Vagina (tissue), 2 donors: ENCODE results near the gene TNFAIP8L1. TPM values are rescaled to one million over a fixed set of nuclear protein-coding genes. Genes with fewer than 3 reads are reported as not detected.
A peak's percentile ranks its signal among the peaks of the same experiment; 100 is the strongest.

ENCODE experiments used
- DNase-seq, 2 donors: peaks; one replicate each; pipeline ENCODE4 v3.0.0-alpha.2; 2017; ENCODE audit errors: extremely low spot score in 2 of 2
- H3K27ac ChIP-seq: fragments of 200-600 bp; sonication (generic); one replicate; pipeline ENCODE4 v1.5.1; 2019
- H3K27me3 ChIP-seq: fragments of 200-600 bp; sonication (generic); one replicate; pipeline ENCODE4 v1.5.1; 2019
- H3K36me3 ChIP-seq, 2 donors: fragments of 200-600 bp; sonication (generic); one replicate each; pipeline ENCODE4 v1.5.1; 2017 to 2019
- H3K4me1 ChIP-seq: fragments of 200-600 bp; sonication (generic); one replicate; pipeline ENCODE4 v1.5.1; 2019
- H3K4me3 ChIP-seq, 2 donors: fragments of 200-600 bp; sonication (generic); 1 replicate in 1 of 2; 2 replicates in 1 of 2; pipeline ENCODE4 v1.5.1; 2016 to 2019
- H3K9me3 ChIP-seq: fragments of 200-600 bp; sonication (generic); one replicate; pipeline ENCODE4 v1.5.1; 2019
- POLR2A ChIP-seq, 2 donors: fragments of 450-650 bp; IDR thresholded peaks; one replicate each; pipeline ENCODE4 v1.6.1; 2017; ENCODE audit warnings: antibody characterized with exemption in 2 of 2, mild to moderate bottlenecking in 2 of 2, moderate library complexity in 2 of 2
- POLR2AphosphoS5 ChIP-seq, 2 donors: sonication (generic); formaldehyde crosslinking; IDR thresholded peaks; one replicate each; pipeline ENCODE4 v1.9.0; 2017; ENCODE audit warnings: antibody characterized with exemption in 2 of 2, mild to moderate bottlenecking in 2 of 2, low read depth in 1 of 2; ENCODE audit not compliant: insufficient read depth in 1 of 2
- intact Hi-C: fragments of 100-400 bp; cut with DNase I; formaldehyde crosslinking; loops from one replicate; pipeline ENCODE4 v1.15.1; 2023
- total RNA-seq: library from RNA; depleted of rRNA; stranded (reverse); fragments of >200 nt; gene quantifications from one replicate; pipeline ENCODE4 v1.2.3, GENCODE V29; 2016
- TF ChIP-seq, protein P1 (sequence below), 3 experiments: fragments of 450-650 bp in 2 of 3; fragments of 200-600 bp in 1 of 3; sonication (generic) in 1 of 3; IDR thresholded peaks; one replicate each; pipeline ENCODE4 v1.5.1; 2017 to 2019; ENCODE audit warnings: antibody characterized with exemption in 3 of 3, mild to moderate bottlenecking in 2 of 3, moderate library complexity in 2 of 3

The TNFAIP8L1 gene
- total RNA-seq, 1 donor from 2014 or later: 13.0 TPM

DNA sequence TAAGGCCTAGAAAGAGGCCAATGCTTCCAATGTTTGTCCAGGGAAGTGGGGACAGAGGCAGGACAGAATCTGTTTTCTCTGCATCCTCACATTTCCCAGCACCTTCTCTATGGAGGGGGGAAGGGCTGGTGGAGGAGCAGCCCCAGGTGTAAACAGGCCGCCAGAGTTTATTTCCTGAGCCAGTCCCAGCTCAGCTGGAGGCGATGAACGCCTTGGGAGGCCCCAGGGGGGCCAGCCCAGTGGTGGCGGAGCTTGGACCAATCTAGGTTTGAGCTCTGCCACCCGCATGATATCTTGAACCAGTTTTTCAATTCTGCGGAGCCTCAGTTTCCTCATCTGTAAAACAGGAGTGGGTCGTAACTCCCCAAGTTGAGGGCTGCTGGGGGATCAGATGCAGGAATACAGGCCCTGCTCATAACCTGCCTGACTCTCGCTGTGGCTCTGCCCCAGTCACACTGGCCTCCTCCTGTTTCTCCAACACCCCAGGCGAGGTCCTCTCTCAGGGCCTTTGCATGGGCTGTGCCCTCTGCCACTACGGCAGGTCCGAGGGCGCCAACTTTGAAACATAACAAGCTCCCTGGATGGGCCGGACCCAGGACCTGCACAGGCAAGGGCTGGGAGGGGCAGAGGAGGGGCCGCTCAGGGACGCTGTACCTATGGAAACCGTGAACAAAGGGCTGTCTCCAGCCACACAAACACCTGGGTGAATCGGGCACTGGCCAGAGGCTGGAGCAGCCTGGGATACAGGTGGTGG, 1.1 kb downstream of the TNFAIP8L1 start:
- Histone ChIP-seq H3K9me3 (no peaks in the 10 kb centered on the region), H3K27me3 (no peaks in the 10 kb centered on the region), H3K4me1 (peaks cover 49% of the 10 kb centered on the region), H3K4me3 (peak overlapping the region; percentile 61 to 74), H3K27ac (peak overlapping the region; percentile 51), H3K36me3 (no peaks in the 10 kb centered on the region)
- no peak for DNase-seq
- no peak for TF ChIP-seq POLR2A (IDR thresholded peaks at IDR 0.05)
- TF ChIP-seq POLR2AphosphoS5 (IDR thresholded peaks at IDR 0.05; ENCODE audit: insufficient read depth in 1 of 2, low read depth in 1 of 2): no peak
- TF ChIP-seq, protein P1, sequence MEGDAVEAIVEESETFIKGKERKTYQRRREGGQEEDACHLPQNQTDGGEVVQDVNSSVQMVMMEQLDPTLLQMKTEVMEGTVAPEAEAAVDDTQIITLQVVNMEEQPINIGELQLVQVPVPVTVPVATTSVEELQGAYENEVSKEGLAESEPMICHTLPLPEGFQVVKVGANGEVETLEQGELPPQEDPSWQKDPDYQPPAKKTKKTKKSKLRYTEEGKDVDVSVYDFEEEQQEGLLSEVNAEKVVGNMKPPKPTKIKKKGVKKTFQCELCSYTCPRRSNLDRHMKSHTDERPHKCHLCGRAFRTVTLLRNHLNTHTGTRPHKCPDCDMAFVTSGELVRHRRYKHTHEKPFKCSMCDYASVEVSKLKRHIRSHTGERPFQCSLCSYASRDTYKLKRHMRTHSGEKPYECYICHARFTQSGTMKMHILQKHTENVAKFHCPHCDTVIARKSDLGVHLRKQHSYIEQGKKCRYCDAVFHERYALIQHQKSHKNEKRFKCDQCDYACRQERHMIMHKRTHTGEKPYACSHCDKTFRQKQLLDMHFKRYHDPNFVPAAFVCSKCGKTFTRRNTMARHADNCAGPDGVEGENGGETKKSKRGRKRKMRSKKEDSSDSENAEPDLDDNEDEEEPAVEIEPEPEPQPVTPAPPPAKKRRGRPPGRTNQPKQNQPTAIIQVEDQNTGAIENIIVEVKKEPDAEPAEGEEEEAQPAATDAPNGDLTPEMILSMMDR (IDR thresholded peaks at IDR 0.05): no peak
- intact Hi-C loops: no loop called here

- intact Hi-C loops: no loop called here
- DNase-seq: no peak
- H3K27me3 ChIP-seq: no peaks in the 10 kb centered on the region
- H3K4me3 ChIP-seq: peak overlapping the region; percentile 61 to 74
- H3K27ac ChIP-seq: peak overlapping the region; percentile 51
- TF ChIP-seq POLR2A (IDR thresholded peaks at IDR 0.05) (no peak), POLR2AphosphoS5 (IDR thresholded peaks at IDR 0.05; ENCODE audit: insufficient read depth in 1 of 2, low read depth in 1 of 2) (no peak)
- TF ChIP-seq, protein P1 (IDR thresholded peaks at IDR 0.05): no peak
- peaks cover 42% of the 10 kb centered on the region for H3K4me1 ChIP-seq
- no peaks in the 10 kb centered on the region for H3K36me3 ChIP-seq
- H3K9me3 ChIP-seq: no peaks in the 10 kb centered on the region
Observed at GRCh38 chr19:4641132-4641531, 1.8 kb downstream of the TNFAIP8L1 start.

- H3K27me3 ChIP-seq: no peaks in the 10 kb centered on the region
- H3K27ac ChIP-seq: no peak overlapping the region
- H3K9me3 ChIP-seq: no peaks in the 10 kb centered on the region
- peaks cover 35% of the 10 kb centered on the region for H3K4me1 ChIP-seq
- no peak overlapping the region for H3K4me3 ChIP-seq
- intact Hi-C loops: no loop called here
- no peaks in the 10 kb centered on the region for H3K36me3 ChIP-seq
- TF ChIP-seq POLR2A (IDR thresholded peaks at IDR 0.05): no peak
- DNase-seq: no peak
Observed at GRCh38 chr19:4642625-4643024, 3.3 kb downstream of the TNFAIP8L1 start.

DNA sequence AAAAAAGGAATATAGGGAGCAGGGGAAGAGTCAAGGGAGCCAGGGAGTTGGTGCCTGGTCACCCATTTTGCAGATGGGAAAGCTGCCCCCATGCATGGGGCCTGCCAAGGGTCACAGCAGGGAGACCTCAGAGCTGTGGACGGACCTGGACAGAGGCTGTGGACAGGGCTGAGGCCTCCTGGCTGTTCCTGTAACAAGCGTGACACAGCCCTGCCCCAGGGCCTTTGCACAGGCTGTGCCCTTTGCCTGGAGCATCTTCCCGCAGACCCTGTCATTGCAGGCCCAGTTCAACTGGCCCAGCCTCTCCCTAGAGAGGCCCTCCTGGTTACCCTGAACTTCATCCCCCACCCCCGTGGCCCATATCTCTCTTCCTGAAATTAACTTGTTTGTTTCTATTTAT, 6.4 kb downstream of the TNFAIP8L1 start:
- no peaks in the 10 kb centered on the region for H3K9me3 ChIP-seq
- H3K27ac ChIP-seq: no peak overlapping the region
- no peaks in the 10 kb centered on the region for H3K36me3 ChIP-seq
- peaks cover 13% of the 10 kb centered on the region for H3K4me1 ChIP-seq
- TF ChIP-seq POLR2AphosphoS5 (IDR thresholded peaks at IDR 0.05; ENCODE audit: insufficient read depth in 1 of 2, low read depth in 1 of 2) (no peak), POLR2A (IDR thresholded peaks at IDR 0.05) (no peak)
- H3K4me3 ChIP-seq: no peak overlapping the region
- intact Hi-C loops: no loop called here
- DNase-seq: no peak
- no peaks in the 10 kb centered on the region for H3K27me3 ChIP-seq

DNA sequence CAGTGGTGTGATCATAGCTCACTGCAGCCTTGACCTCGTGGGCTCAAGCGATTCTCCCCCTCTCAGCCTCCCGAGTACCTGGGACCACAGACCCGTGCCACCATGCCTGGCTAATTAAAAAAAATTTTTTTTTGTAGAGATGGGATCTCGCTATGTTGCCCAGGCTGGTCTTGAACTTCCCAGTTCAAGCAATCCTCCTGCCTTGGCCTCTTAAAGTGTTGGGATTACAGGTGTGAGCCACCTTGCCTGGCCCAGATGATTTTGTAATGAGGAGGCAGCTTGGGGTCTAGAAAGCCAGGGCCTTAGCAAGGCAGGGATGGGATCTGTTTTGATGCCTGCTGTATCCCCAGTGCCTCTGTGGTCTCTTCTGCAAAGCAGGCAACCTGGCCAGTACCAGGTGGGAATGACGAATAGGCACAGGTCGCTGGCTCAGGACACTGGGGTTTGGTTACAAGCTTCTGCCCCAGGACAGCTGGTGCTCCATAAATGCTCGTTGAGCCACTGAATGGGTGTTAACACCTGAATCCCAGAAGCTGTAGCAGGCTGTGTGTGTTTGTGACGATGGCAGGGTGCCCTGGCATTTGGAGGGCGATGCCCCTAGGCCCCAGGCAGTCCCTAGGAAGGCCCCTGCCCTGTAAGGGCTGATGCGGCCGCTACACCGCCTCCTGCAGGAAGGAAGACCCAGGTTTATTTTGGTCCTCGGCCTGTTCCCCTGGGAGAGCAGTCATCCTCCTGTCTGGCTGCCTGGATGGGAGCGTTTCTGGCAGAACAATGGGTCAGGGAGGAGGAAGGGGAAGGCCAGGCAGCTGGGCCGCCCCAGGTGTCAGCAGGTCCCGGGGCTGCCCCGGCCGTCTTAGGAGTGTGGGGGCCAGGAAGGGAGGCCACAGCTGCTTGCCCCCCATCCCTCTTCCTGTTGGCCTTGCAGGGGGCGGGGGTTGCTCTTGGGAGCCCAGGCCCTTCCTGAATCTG, 8.6 kb downstream of the TNFAIP8L1 start:
- no peaks in the 10 kb centered on the region for H3K36me3 ChIP-seq

More for the DNA sequence above, 8.6 kb downstream of the TNFAIP8L1 start:
- intact Hi-C loops: no loop called here
- Histone ChIP-seq H3K4me1 (no peaks in the 10 kb centered on the region), H3K27me3 (no peaks in the 10 kb centered on the region), H3K9me3 (no peaks in the 10 kb centered on the region), H3K27ac (no peak overlapping the region), H3K4me3 (no peak overlapping the region)
- DNase-seq: no peak
- TF ChIP-seq, protein P1 (IDR thresholded peaks at IDR 0.05): no peak
- TF ChIP-seq POLR2AphosphoS5 (IDR thresholded peaks at IDR 0.05; ENCODE audit: insufficient read depth in 1 of 2, low read depth in 1 of 2): peak; percentile 55 to 79
